Measurements from ENCODE around the gene FAM163A. TPM values are rescaled to one million over a fixed set of nuclear protein-coding genes. Genes with fewer than 3 reads are reported as not detected.

The FAM163A gene
- total RNA-seq, 1 experiment from 2014 or later: not detected

DNA sequence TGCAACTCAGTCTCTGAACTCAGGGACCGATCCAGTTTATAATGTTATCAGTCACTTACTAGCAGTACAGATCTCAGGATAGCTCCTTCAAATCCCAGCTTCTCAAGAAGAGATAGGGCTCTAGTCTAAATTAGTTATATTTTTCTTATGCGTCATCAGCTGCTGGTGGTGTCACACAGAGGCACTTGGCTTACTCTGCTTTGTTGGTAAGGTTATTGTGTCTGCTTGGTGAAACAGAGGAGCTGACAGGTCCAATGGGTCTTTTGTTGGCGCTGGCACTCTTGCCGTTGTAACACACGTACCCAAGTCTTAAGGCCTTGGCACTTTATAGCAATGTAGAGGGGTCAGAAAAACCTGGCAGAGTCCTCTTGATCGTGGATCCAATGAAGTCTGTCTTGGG is 122.3 kb downstream of the FAM163A start:
- Histone ChIP-seq H3K36me3 (ENCODE audit: control insufficient read depth, insufficient read depth, low read length) (peaks cover 1% of the 10 kb centered on the region; the same call in 1 of the 2 replicates), H3K4me1 (no peaks in the 10 kb centered on the region), H3K4me3 (ENCODE audit: low read depth, low read length) (no peak overlapping the region), H3K9me3 (no peaks in the 10 kb centered on the region), H3K27me3 (replicated peaks; ENCODE audit: control insufficient read depth, insufficient read depth, low read length) (no peaks in the 10 kb centered on the region)
- H3K27ac Mint-ChIP-seq (ENCODE audit: unreplicated experiment): no peak overlapping the region
- no peaks in the 10 kb centered on the region for H3K9me3 Mint-ChIP-seq (ENCODE audit: unreplicated experiment)
- intact Hi-C loops (cut with micrococcal nuclease; ENCODE audit: unreplicated experiment): loop anchor here (10.0 kb wide), 1 partner anchor 159 kb away; no protein-coding TSS in a partner anchor
- BruUV-seq (replicated peaks): no TSS peak
- ChIA-PET CTCF (no interaction called here), POLR2A (no interaction called here)
- H3K4me3 Mint-ChIP-seq (ENCODE audit: unreplicated experiment): no peak overlapping the region
- TF ChIP-seq, protein P1, sequence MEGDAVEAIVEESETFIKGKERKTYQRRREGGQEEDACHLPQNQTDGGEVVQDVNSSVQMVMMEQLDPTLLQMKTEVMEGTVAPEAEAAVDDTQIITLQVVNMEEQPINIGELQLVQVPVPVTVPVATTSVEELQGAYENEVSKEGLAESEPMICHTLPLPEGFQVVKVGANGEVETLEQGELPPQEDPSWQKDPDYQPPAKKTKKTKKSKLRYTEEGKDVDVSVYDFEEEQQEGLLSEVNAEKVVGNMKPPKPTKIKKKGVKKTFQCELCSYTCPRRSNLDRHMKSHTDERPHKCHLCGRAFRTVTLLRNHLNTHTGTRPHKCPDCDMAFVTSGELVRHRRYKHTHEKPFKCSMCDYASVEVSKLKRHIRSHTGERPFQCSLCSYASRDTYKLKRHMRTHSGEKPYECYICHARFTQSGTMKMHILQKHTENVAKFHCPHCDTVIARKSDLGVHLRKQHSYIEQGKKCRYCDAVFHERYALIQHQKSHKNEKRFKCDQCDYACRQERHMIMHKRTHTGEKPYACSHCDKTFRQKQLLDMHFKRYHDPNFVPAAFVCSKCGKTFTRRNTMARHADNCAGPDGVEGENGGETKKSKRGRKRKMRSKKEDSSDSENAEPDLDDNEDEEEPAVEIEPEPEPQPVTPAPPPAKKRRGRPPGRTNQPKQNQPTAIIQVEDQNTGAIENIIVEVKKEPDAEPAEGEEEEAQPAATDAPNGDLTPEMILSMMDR (IDR thresholded peaks at IDR 0.05; ENCODE audit: insufficient read depth in 1 of 2, low read depth in 1 of 2, low read length in 1 of 2, severe bottlenecking in 1 of 2, unreplicated experiment in 1 of 2): no peak
- H3K4me1 Mint-ChIP-seq (ENCODE audit: low read depth, unreplicated experiment): peaks cover 11% of the 10 kb centered on the region
- H3K36me3 Mint-ChIP-seq (ENCODE audit: insufficient read depth, unreplicated experiment): peaks cover 86% of the 10 kb centered on the region
- DNase-seq: no peak
- no peaks in the 10 kb centered on the region for H3K27me3 Mint-ChIP-seq (ENCODE audit: insufficient read depth, unreplicated experiment)

Other genes starting within 250 kb of the FAM163A start
- not detected in 2 replicates for gene NPHS2, start 167.3 kb upstream of the FAM163A start, total RNA-seq (2022)
- 0.52 and 0.72 TPM in 2 replicates for gene TDRD5, start 151.5 kb upstream of the FAM163A start, total RNA-seq (2022)
- 92.8 and 94.7 TPM in 2 replicates for gene TOR1AIP2, start 134.5 kb downstream of the FAM163A start, total RNA-seq (2022)
- 25.4 and 30.3 TPM in 2 replicates for gene TOR1AIP1, start 139.0 kb downstream of the FAM163A start, total RNA-seq (2022)
- 40.3 and 43.5 TPM in 2 replicates for gene CEP350, start 211.5 kb downstream of the FAM163A start, total RNA-seq (2022)